ENCODE results near the gene PPP2R1B.

GRCh38 chr11:111693224-111693937 is 72.8 kb downstream of the PPP2R1B start:
- TF ChIP-seq CTCF (conservative IDR thresholded peaks at IDR 0.05; ENCODE audit: low read depth, low read length) (no peak), EZH2 (IDR thresholded peaks at IDR 0.05; ENCODE audit: borderline replicate concordance, low read depth, low read length, poor library complexity, severe bottlenecking) (no peak)

All from A673 (cell line).